HG03439 (cell line): Measurements from ENCODE around the gene SPAG16.

Experiments used
- ATAC-seq: cut with Tn5 transposase; IDR thresholded peaks from one replicate; pipeline ENCODE4 v1.9.1; 2021; ENCODE audit warnings: mild to moderate bottlenecking, moderate library complexity; ENCODE audit not compliant: unreplicated experiment

The SPAG16 gene

GRCh38 chr2:214328941-214329340 lies 1044.7 kb downstream of the SPAG16 start:
- ATAC-seq = no peak

- ATAC-seq = no peak
Observed at GRCh38 chr2:214341646-214342045, 1057.4 kb downstream of the SPAG16 start.

- ATAC-seq = no peak
Observed at GRCh38 chr2:214358506-214358905, 1074.2 kb downstream of the SPAG16 start.

- ATAC-seq = no peak
Observed at GRCh38 chr2:214361116-214361515, 1076.9 kb downstream of the SPAG16 start.

GRCh38 chr2:214365549-214365948 lies 1081.3 kb downstream of the SPAG16 start:
- no peak for ATAC-seq

GRCh38 chr2:214367171-214367570 lies 1082.9 kb downstream of the SPAG16 start:
- no peak for ATAC-seq

GRCh38 chr2:214376618-214377285 lies 1092.5 kb downstream of the SPAG16 start:
- no peak for ATAC-seq

- no peak for ATAC-seq
Observed at GRCh38 chr2:214377286-214377624, 1093.0 kb downstream of the SPAG16 start.

- ATAC-seq = no peak
Observed at GRCh38 chr2:214378455-214379103, 1094.3 kb downstream of the SPAG16 start.

- ATAC-seq = no peak
Observed at GRCh38 chr2:214379227-214379626, 1095.0 kb downstream of the SPAG16 start.

- no peak for ATAC-seq
Observed at GRCh38 chr2:214380681-214381080, 1096.4 kb downstream of the SPAG16 start.

- no peak for ATAC-seq
Observed at GRCh38 chr2:214382229-214382628, 1098.0 kb downstream of the SPAG16 start.

- no peak for ATAC-seq
Observed at GRCh38 chr2:214386720-214387119, 1102.5 kb downstream of the SPAG16 start.

- ATAC-seq = no peak
Observed at GRCh38 chr2:214389334-214389733, 1105.1 kb downstream of the SPAG16 start.

- ATAC-seq = no peak
Observed at GRCh38 chr2:214393796-214394195, 1109.5 kb downstream of the SPAG16 start.

- ATAC-seq = no peak
Observed at GRCh38 chr2:214395040-214395439, 1110.8 kb downstream of the SPAG16 start.

GRCh38 chr2:214401580-214401979 lies 1117.3 kb downstream of the SPAG16 start:
- ATAC-seq = no peak

GRCh38 chr2:214410128-214410775 lies 1126.0 kb downstream of the SPAG16 start:
- no peak for ATAC-seq

- no peak for ATAC-seq
Observed at GRCh38 chr2:214410918-214411554, 1126.8 kb downstream of the SPAG16 start, which contains the start of gene VWC2L. Gene VWC2L (plus strand): TSS chr2:214411054. CDS start chr2:214414194, 3,140 bp downstream.

GRCh38 chr2:214412679-214413078 lies 1128.4 kb downstream of the SPAG16 start:
- no peak for ATAC-seq

- ATAC-seq = no peak
Observed at GRCh38 chr2:214436470-214436869, 1152.2 kb downstream of the SPAG16 start.
